ENCODE measurements around the gene PTPRG.

The PTPRG gene

DNA sequence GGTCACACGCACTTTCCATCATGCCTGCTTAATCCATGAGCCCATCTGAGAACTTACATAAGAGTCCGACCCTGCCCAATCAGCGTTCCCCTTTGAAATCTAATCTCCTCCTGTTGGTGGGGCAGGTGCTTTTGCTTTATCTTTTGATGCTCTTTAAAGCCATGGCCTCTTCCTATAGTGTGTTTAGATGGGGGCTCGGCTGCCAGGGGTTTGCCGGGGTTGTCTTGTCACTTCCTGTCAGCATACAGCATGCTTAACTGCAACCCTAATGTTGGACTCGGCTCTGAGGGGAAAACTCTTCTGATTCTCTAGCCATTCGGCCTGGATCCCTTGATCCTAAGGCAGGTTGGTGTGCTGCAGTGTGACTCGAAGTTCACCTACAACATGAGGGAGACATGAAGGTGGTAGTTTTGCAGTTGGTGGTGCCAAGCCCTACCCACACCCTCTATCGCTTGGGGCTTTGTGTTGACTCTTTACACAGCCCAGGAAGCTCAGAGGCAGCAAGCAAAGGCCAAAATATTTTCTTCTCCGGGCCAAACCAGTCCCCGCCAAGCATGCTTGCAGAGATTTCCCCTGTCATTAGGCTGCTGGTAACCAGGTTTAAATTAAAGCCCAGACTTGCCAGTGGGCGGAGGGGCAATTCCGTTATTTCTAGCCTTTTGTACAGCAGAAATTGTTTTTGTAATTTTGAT lies 593.2 kb downstream of the PTPRG start:
- DNase-seq (ENCODE audit: low spot score) = no peak

DNA sequence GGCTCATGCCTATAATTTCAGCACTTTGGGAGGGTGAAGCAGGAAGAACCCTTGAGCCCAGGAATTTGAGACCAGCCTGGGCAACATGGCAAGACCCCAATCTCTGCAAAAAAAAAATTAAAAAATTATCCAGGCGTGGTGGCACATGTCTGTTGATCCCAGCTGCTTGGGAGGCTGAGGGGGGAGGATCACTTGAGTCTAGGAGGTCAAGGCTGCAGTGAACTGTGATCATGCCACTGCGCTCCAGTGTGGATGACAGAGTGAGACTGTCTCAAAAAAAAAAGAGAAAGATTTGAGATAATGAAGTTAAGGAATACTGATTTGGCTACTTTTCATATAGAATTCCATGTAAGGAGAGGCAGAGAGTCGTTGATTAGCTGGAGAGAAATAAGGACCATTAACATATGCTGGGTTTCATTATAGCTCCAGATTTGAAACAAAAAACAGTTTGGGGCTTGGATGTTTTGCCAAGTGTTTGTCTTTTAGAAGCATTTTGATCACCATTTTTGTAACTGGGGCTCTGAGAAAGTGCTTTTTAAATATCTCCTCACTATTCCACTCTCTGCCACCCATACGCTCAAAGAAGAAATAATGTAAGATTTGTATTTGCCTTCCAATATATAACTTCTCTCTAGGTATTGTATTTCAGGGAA lies 597.8 kb downstream of the PTPRG start:
- no peak for DNase-seq (ENCODE audit: low spot score)

DNA sequence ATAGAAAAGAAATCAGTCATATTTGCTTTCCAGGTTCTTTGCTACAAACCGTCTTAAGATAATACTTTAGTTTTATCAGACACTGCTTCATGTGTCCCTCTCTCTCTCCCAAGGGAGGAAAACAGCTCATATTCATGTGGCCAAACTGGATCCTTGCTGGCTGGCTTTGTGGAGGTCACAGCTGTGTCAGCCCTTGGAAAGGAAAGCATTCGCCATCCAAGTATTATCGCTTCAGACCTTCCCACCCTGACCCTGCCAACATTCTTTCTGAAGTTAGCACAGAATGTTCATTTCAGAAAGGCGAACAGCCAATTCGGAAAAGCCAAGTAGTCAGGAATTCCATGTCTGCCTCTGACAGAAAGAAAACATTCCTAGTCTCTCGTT lies 598.3 kb downstream of the PTPRG start:
- no peak for DNase-seq (ENCODE audit: low spot score)

DNA sequence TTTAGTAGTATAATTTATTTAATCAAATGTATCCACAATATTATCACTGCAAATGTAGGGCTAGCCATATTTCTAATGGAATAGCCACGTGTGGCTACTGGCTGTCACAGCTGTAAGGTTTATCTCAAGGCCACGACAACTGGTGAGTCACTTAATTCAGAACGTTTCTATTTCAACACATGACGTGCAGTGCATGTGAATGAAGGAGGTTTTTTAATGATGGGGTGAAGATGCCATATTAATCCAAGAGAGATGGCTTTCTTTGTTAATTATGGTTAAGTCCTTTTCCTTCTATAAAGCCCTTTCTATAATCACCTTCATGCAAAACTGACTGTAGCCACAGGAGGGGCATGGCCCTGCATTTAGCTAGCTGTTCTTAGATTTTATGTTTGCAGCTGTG lies 600.0 kb downstream of the PTPRG start:
- no peak for DNase-seq (ENCODE audit: low spot score)

- no peak for DNase-seq (ENCODE audit: low spot score)
Observed at GRCh38 chr3:62164196-62164595, 602.8 kb downstream of the PTPRG start.

DNA sequence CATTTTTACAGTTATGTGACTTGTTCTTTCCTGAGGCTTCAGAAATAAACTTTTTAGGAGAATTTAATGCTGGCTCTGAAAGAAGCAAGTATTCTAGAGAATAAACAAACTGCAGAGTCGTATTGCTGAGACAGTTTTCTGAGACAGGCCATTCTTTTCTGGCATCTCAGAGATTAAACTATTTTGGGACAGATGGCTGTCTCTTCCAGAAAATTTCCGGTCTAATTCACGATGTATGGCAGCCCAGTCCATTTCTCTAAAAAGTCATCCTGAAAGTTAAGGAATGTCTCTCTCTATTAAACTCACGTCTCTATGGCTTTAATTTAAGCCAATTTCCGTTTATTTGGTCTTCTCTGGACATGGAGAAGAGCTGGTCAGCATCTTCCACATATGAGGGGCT lies 603.4 kb downstream of the PTPRG start:
- DNase-seq (ENCODE audit: low spot score) = no peak

- DNase-seq (ENCODE audit: low spot score) = no peak
Observed at GRCh38 chr3:62167566-62168262, 606.3 kb downstream of the PTPRG start.

DNA sequence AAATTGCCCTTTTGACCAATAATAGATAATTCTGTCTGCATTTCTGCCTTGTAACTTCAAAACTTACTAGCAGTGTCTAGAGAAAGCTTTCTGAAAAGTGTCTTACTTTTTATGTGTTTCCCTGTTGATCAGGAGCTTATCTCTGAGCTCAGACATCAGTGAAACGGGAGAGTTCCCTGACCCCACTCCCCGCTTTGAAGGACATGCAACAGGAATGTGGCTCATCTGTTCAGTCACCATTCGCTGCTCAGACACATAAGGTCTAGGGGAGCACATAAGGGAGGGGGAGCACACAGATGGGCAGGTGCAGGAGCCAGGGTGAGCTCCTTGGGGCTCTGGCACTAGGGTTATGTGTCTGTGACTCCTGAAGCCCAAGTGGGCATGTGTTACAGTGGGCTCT lies 607.0 kb downstream of the PTPRG start:
- no peak for DNase-seq (ENCODE audit: low spot score)

GRCh38 chr3:62169906-62170660 lies 608.7 kb downstream of the PTPRG start:
- DNase-seq (ENCODE audit: low spot score) = no peak

DNA sequence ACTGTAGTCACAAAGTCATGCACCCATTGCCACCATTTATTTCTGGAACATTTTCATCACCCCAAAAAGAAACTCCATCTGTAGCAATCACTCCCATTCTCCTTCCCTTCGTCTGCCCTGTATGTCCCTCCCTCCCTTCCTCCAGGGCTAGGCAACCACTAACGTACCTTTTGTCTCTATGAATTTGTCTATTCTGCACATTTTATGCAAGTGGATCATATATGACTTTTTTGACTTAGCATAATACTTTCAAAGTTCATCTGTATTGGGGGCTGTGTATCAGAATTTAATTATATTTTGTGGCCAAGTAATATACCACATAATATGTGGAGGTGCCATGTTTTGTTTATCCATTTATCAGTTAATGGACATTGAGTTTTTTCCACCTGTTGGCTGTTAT lies 610.4 kb downstream of the PTPRG start:
- no peak for DNase-seq (ENCODE audit: low spot score)

DNA sequence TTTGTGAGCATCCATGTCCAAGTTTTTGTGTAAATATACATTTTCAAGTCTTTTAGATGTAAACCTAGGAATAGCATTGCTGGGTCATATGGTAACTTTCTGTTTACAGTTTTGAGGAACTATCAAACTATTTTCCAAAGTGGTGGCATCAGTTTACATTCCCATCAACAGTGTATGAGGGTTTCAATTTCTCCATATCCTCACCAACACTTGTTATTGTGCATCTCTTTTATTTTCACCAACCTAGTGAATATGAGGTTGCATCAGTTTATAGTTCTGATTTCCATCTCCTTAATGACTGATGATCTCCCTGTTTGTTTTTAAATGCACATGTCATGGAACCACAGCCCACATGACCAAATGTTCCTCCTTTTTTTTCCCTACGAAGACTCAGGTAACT lies 610.8 kb downstream of the PTPRG start:
- no peak for DNase-seq (ENCODE audit: low spot score)

- DNase-seq (ENCODE audit: low spot score) = no peak
Observed at GRCh38 chr3:62173939-62174515, 612.7 kb downstream of the PTPRG start.

DNA sequence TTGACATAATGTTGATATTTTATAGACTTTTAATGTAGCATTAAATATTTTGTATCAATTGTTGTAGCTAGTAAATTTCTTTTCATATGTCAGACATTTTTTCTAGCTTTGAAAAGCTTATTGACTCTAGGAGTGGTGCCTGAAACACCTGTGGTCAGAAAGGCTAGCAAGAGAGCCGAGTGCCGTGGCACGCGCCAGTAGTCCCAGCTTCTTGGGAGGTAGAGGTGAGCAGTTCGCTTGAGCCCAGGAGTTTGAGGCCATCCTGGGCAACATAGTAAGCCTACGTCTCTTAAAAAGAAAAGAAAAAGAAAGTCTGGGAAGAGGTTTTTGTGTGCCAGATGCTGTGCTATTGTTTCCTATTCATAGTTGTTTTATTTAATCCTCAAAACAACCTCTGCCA lies 613.8 kb downstream of the PTPRG start:
- DNase-seq (ENCODE audit: low spot score) = no peak

DNA sequence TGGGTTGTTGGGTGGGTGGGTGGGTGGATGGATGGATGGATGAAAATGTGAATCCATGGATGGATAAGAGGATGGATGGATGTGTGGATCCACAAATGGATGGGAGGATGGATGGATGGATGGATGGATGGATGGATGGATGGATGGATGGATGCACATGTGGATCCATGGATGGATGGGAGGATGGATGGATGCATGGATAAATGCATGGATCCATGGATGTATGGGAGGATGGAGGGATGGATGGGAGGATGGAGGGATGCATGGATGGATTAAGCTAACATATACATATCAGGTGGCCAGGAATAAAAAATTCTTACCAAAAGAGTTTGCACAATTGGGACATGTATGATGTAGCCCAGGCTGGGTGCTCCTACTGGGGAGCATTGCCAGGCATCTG lies 616.7 kb downstream of the PTPRG start:
- no peak for DNase-seq (ENCODE audit: low spot score)

DNA sequence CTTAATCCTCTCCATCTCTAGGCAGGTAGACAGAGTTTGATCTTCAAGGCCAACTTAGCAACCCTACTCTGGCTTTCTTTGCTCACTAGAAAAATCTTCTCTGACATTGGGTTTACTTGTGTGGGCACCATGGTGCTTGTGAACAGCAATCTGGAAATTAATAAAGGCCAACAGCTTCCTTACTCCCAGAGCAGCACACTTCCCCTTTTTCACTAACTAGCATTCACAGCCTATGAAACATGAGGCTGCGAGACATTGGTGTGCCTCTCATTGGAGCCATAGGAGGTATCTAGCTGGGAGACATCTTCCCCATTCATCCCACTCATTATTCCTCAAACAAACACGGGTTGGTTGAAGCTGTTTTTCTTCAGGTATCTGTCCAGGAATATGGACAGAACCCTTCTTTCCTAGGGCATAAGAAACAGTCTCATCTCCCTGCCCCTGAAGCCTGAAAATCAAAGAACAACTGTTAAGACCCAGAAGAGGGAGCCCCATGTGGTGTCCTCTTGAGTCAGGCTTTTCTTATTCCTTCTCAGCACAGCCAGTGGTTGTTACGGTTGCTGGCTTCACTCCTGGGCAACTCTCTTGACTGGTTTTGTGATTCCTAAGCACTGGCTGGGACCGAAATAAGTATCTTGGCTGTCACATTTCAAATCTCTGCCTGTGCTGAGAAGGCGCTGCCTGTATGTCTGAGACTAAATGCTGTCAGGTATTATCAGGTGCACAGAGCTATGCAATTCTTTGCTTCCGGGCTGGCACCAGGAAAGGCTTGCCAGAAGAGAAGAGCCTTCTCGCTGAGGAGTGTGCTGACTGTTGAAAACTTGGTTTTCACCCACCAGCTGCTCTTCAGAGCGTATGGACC lies 617.6 kb downstream of the PTPRG start:
- no peak for DNase-seq (ENCODE audit: low spot score)

GRCh38 chr3:62180514-62180913 lies 619.1 kb downstream of the PTPRG start:
- no peak for DNase-seq (ENCODE audit: low spot score)

- DNase-seq (ENCODE audit: low spot score) = no peak
Observed at GRCh38 chr3:62183087-62183486, 621.7 kb downstream of the PTPRG start.

DNA sequence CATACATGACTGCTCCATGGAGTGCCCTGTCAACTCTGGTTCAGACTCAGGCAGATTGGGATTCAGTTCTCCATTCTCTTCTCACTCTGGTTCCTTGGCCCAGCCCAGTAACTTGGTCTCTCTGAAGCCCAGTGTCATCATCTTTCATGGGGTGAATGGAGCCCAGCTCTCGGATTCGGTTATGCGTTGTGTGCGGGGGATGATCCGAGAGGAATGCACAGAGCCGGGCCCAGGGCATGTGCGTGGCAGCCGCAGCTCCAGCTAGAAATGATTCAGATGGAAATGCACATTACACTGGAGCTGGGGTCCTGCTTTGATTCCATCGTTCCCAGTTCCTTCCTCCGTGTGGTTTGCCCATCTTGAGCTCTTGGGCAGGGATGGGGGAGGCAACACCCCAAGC lies 622.6 kb downstream of the PTPRG start:
- no peak for DNase-seq (ENCODE audit: low spot score)

DNA sequence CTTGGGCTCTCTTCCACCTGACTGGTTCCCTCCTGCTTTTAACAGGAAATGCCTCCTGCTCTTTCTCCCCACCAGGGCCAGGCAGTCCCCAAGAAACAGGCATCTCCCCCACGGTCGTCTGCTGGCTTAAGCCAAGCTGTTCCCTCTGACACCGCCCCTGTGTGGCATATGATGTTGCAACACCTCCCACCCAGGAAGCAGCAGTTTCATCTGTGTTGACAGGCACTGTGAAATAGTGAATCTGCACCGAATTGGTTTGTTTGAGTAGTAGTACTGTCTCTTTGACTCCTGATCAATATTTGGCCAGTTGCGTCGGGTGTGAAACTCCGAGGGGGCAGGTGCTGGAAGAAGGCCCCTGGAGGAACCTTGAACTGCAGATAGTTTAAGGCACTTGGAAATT lies 623.2 kb downstream of the PTPRG start:
- DNase-seq (ENCODE audit: low spot score) = no peak

DNA sequence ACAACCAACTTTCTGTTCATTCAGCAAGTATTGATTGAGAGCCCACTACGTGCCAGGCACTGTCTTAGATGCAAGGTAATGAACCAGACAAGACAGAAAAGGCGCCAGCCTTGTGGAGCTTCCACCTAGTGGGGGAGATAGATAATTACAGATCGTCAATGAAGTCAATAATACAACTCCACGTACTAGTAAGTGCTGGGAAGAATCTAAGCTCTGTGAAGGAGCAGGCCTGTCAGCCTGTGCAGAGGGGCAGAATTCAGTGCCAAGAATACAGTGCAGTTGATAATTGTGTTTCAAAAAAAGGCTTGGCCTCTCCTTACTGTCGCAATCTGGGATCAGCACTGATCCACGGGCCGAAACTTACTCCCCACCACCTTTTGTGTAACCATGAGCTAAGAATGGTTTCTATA lies 625.7 kb downstream of the PTPRG start:
- no peak for DNase-seq (ENCODE audit: low spot score)

DNA sequence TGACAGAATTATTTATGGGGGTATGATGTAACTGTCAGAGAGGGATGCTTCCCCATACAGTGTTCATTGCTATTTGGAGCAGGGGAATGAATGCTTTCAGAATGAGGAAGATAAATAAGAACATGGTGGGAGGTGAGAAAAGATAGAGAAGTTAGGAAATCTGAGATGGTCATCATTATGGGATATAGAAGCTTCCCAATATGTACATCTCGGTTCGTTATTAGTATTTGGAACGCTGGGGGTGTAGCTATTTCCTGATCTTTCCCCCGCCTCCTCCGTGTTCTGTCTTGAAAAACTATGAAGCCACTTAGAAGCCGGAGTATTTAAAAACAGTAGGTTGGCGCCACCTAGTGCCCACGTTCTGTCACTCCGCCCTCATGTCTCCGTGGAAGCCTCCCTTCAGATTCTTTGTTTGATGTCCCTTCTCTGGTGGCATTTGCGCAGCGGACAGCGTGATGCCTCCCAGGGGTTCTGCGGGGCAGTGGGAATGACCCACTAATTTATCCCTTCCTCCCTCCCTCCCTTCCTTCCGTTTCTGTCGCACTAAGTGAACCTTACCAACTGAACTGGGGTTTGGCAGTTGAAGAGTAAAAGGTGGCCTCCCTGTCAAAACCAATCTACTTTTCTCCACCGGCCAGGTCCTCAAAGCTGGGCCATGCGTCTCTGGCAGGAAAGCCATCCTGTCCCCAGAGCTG lies 627.5 kb downstream of the PTPRG start:
- peak; percentile 55 for DNase-seq (ENCODE audit: low spot score)

All from activated CD4-positive, alpha-beta T cell treated with anti-CD3 and anti-CD28 coated beads, Interleukin-2, Interleukin-4, amounts not matched to agents 100 ng/mL and 50 ng/mL, durations not matched to agents 16 hours and 8 hours (primary cell).